Activated gamma-delta T cell (primary cell): Measurements from ENCODE around the gene NMNAT3.

Source experiments
- DNase-seq: peaks from one replicate; lab custom pipeline; 2025; lab: John Stamatoyannopoulos, UW

The NMNAT3 gene

DNA sequence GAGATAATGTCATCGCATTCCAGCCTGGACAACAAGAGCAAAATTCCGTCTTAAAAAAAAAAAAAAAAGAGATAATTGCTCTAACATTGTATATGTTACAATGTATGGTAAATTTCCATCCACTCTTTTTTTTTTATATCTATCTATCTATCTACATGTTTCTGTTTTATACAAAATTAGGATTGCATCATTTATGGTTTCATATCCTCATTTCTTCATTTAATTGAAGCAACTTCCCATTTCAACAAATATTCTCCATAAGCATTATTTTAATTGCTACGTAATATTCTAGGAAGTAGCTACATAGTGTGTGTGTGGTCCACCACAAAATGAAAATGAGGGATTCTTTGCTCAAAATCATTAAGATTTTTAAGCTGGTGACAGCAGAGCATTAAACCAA is 156.6 kb downstream of the NMNAT3 start:
- no peak for DNase-seq

DNA sequence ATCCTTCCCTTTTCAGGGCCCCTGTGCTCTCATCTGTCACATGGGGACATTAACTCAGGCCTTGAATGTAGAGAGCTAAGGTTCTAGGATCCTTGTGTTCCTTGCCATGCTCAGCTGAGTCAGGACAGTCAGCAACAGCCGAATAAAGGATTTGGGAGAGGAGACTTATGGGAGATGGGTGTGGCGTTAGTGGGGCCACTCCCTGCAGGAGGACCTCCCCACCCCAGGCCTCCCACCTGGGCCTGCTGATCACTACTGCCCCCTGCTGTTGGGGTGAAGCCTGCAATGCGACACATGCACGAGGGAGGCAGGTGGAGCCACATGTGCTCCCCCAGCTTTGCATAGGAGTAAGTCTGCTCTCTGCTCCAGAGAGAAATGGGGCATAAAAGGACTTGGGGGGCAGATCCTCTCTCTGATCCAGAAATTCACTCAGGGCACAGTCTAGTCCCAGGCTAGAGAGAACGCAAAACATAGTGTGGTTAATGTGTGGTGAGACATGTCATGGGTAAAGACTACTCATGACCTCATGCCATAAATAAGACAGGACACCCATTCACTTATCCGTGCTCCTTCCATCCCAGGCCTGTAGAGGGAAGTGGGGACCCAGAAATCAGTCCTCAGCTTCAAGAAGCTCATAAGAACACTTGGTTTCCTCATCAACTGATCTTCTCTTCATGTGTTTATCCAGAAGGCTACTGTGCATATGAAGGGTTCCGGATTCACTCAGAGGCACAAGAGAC is 157.6 kb downstream of the NMNAT3 start:
- no peak for DNase-seq

DNA sequence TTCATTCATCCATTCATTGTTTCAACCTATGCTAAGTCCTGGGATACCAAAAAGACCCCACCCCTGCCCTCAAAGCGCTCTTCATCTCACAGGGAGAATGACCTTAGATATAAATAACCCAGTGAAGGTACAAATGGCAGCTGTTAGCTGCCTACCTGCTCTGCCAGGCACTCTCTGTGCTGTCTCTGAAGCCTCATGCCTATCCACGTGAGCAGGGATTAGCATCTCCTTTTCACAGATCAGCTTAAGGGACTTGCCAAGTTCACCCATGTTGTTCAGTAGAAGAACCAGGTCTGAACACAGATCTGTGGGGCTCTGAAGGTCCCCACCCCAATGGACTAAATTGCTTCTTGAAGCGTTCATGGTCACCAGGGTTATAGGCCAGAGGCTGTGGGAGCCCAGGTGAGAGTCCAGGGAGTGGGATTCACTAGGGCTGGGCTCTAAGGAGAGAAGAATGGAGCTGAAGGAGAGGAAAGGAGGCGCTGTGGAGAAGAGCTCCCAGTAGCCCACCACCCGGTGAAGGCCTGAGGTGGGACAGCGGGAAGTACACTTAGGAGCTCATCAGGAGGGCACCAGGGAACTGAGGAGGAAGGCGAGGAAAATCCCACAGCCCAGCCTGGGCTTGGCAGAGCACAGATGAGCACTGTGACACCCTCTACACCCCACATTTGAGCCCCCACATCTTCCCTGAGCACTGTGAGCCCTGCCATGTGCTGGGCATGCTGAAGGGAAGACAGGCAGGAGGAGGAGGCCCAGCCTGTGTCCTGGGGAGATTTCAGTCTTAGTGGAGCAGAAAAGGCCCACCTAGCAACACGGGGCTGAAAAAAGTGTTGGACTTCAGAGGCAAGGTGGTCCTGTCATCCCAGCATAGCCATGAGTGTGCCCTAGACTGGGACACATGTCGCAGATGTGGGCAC is 158.6 kb downstream of the NMNAT3 start:
- DNase-seq = no peak

DNA sequence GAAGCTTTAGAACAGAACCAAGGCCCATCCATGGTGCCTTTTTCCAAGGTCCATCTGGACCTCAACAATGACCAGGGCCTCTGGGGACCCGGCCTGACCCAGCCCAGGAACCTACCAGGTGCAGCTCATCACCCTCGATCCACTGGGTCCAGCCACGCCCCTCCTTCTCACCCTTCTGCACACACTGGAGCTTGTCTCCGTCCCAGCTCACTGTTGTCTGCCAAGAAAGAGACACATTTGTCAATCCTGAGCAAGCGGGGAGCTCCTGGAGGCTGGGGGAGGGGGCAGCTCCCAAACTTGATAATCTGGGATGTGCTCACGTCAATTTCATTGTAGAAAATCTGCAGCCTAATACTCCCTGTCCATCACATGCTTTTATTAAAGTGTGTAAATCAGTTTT is 159.5 kb downstream of the NMNAT3 start:
- no peak for DNase-seq

DNA sequence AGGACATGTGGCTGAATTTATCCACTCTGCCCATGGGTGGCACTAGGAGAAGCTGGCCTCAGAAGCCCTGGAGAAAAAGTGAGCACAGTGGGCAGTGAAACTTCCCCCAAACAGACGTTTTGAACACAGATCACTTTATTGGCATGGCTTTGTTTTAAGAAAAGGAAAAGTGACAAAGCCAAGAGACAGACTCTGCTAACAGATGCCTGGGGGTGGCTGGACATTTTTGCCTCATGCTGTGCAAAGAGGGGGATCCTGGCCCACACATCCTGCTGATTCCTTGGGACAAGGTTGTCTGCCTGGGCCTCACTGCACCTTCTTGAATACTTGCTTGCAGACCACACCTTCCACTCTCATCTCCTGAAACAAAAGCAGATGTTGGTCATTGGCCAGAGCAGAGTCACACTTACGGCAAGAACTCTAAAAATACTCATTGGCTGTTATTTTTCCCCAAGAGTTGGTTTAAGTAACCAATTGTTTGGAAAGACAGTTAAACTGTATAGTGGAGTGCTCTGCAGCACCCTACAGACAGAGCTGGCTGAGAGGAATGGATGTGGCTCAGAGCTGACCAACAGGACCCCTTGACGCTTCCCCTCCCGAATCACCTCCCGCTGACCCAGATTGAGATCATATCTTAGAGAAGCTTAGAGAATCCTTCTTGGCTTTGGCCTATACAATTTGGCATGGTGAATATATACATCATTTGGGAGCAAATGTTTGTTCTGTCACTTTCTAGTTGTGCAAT is 160.3 kb downstream of the NMNAT3 start:
- no peak for DNase-seq

DNA sequence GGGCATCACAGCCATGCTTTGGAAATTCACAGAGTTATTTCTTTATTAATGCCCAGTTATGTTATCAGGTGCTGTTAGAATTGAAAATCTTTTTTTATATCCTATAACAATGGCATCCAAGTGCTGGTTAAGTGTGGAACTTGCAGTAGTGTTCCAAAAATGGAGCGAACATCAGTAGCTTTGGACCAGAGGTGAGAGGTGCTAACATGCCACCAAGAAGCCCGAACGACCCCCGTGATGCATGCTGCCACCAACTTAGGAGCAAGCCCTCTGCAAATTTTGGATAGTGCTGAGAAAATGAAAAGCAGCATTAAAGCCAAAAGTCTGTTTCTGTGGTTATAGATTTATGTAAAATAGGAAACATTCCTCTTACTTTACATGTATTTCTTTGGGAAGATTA is 163.0 kb downstream of the NMNAT3 start:
- no peak for DNase-seq
